HG03571 (cell line): Measurements from ENCODE around the gene DNAJC3.
"Not testable (repeated sequence)": the region's sequence is repeated elsewhere in the genome, so short reads cannot be mapped to it uniquely, and the experiment has no call there.

ENCODE experiments used
- ATAC-seq: cut with Tn5 transposase; IDR thresholded peaks from one replicate; pipeline ENCODE4 v1.9.1; 2021; ENCODE audit not compliant: unreplicated experiment

The DNAJC3 gene

DNA sequence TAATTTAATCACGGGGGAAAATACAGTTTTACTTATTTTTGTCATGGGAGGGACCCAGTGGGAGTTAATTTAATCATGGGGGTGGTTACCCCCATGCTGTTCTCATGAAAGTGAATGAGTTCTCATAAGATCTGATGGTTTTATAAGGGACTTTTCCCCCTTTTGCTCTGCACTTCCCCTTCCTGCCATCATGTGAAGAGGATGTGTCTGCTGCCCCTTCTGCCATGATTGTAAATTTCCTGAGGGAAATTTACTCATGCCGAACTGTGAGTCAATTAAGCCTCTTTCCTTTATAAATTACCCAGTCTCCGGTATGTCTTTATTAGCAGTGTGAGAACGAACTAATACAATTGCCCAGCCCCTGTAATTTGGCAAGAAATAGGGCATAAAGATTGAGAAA is 35.9 kb downstream of the DNAJC3 start:
- not testable (repeated sequence) for ATAC-seq

DNA sequence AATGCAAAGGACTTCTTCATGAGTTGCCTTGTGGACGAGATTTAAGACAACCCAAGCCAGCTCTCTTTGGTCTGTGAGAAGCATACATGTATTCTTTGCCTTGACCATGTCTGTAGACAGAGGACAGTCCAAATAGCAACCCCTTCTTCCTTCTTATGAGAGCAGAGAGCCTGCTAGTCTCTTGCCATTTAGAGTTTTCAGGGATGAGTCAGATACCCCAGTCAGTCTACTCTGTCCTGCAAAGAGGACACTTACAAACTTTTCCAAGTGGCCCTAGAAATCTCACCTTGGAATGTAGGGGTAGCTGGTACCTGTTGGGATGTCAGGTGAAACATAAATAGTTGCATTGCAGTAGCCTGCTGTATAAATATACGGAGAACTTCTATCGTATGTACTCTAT is 36.7 kb downstream of the DNAJC3 start:
- ATAC-seq = no peak

DNA sequence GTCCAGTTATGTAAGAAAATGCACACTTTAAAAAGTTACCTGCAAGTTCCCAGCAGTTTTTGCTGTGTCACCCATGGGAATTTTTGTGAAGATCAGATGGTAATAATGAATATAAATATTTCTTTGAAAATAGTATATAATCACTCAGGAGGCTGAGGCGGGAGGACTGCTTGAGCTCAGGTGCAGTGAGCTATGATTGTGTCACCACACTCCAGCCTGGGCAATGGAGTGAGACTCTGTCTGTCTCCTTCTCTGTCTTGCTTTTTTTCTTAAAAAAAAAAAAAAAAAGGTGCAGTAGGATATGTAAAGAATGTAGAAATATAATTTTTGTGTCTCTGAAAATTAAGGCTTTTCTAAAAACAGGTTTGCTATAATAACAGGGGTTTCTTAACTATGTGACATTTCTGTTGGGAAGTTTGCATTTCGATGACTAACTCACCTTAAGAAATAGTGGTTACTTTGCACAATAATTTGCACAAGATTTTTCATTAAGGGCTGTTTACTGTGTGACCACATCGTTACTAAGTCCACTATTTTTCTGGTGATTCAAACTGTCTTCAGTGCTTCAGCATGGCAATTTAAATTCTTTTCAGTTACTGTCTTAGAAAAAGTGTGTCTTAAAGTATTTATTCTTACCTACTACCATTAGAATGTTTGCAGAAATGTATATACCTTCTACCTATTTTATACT is 37.3 kb downstream of the DNAJC3 start:
- ATAC-seq = no peak

GRCh38 chr13:95716231-95716630 is 39.3 kb downstream of the DNAJC3 start:
- no peak for ATAC-seq

- ATAC-seq = no peak
These were observed 45.3 kb downstream of the DNAJC3 start for GRCh38 chr13:95722241-95722640.

DNA sequence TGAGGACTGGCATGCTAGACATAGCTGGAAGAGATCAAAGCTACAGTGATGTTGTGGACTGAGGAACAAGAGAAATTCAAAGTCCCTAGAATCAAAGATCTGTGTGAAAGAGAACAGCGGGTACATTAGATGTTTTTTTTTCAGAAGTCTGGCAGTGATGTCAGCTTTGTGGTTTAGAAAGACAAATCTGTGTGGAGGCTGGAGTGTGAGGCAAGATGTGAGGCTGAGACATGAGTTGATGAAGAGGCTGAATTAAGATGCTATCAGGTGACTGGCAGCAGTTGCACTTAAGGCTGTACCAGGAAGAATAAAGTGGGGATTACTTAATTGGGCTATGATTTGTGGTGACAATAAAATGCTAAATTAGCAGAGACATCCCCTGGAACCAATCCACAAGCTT is 46.5 kb downstream of the DNAJC3 start:
- ATAC-seq = no peak

DNA sequence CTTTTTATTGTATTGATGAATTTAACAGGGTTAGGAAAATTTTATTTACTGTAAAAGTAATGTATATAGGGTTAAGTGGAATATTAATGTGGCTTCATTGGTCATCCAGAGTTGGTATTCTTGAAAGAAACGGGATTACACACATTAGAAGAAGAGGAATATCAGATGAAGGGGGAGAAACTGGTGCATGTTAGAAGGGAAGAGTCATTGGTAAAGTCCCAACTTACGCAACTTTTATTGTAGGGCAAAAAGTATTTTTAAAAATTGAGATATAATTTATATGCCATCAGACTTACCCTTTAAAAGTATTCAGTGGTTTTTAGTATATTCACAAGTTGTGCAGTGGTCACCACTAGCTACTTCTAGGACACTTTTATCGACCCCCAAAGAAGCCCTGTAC is 47.3 kb downstream of the DNAJC3 start:
- no peak for ATAC-seq

DNA sequence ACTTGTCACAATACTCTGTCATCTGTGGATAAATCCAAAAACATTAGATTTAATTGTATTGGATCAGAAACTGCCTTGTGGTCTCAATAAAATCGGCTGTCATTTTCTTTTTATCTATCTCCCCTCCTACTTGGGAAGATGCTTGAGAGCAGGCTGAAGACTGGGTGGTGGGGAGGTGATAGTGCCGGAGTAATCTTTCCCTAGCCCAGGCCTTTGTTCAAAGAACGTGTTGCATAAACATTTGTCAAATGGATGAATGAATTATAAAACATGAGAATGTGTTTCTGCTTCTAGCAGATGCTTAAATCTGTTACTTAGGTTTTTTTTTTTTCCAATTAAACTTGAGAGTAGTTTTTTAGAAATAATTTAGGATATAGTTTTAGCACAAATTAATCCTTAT is 49.9 kb downstream of the DNAJC3 start:
- ATAC-seq = no peak

DNA sequence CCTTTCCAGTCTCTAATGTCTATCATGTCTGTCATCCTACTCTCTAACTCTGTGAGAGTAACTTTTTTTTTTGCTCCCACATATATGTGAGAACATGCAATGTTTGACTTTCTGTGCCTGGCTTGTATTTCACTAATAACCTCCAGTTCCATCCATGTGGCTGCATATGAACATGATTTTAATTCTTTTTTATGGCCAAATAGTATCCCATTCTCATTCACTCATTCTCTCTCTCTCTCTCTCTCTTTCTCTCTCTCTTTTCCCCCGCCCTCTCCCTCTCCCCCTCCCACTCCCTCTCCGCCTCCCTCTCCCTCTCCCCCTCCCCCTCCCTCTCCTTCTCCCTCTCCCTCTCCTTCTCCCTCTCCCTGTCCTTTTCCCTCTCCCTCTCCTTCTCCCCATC is 52.0 kb downstream of the DNAJC3 start:
- ATAC-seq = no peak

- no peak for ATAC-seq
These were observed 57.2 kb downstream of the DNAJC3 start for GRCh38 chr13:95734124-95734523.

GRCh38 chr13:95740071-95740978 is 63.4 kb downstream of the DNAJC3 start:
- ATAC-seq = not testable (repeated sequence)

- no peak for ATAC-seq
These were observed 64.0 kb downstream of the DNAJC3 start for GRCh38 chr13:95740979-95741320.

DNA sequence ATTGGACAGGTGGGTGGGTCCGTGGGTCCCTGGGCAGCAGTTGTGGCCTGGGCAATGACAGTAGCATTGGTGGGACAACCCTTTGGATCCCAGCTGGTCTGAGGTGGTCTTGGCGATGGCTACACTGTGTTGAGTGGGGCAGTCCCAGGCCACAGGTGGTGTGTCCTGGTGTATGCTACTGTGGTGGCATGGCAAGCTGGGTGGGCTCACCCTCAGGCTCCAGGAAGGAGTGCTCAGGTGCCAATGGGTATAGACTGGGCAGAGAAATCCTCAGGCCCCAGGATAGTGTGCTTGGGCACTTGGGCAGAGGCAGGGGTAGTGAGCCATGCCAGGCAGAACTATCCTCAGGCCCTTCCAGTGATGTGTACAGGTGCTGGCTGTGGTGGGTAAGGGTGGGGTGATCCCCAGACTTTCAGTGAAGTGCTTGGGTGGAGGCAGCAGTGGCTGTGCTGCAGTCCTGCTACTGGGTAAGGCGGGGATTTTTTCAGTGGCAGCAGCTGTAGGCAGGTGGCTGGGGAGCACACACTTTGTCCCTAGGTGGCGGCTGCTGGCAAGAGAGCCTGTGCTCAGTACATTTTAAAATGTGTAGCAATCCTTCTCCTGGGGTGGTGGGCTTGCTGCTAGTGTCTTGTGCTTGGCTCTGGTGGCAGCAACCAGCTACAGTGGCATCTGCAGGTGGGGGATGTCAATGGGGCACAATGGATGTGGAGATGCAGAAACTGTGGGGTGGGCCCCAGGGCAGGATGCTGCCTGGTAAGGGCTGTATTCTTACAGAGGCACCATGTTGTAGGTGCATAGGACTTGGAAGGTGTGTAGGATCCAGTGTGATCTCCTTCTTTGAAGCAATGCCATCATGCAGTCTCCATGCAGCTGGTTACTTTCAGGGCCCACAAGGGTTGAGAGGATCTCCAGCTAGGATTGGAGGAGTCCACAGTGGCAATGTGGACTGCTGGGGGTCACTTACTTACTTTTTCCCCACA is 64.9 kb downstream of the DNAJC3 start:
- ATAC-seq = no peak

DNA sequence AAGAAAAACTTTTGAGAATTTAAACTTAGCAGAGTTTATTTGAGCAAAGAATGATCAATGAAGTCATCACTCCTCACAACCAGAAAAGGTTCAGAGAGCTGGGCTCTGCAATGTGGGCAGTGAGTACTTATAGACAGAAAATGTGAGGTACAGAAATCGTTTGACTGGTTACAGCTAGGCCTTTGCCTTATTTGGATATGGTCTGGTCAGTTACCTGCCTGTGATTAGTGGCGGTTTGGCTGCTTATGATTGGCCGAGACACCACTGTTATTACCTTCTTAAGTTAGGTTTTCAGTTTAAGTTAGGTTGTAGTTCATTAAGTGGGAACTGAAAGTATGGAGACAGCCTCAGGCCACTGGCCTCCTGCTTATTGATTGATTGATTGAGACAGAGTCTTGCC is 66.3 kb downstream of the DNAJC3 start:
- no peak for ATAC-seq

GRCh38 chr13:95745289-95745688 is 68.3 kb downstream of the DNAJC3 start:
- ATAC-seq = no peak

- no peak for ATAC-seq
These were observed 68.8 kb downstream of the DNAJC3 start for GRCh38 chr13:95745752-95746151.

GRCh38 chr13:95749545-95749944 is 72.6 kb downstream of the DNAJC3 start:
- no peak for ATAC-seq

- ATAC-seq = no peak
These were observed 75.7 kb downstream of the DNAJC3 start for GRCh38 chr13:95752677-95753076.

DNA sequence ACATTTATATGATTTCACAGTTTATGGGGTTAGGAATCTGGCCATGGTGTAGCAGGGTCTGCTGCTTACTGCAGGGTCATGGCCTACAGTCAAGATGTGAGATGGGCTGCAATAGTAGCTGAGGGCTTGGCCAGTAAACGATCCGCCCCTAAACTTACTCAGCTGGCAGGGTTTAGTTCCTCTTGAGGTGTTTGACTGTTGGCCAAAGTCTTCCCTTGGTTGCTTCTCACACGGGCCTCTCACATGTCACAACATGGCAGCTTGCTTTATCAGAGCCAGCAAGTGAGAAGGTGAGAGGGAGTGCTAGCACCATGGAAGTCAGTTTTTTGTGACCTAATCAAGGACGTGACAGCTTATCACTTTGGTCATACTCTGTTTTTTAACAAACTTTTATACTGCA is 77.1 kb downstream of the DNAJC3 start:
- no peak for ATAC-seq

DNA sequence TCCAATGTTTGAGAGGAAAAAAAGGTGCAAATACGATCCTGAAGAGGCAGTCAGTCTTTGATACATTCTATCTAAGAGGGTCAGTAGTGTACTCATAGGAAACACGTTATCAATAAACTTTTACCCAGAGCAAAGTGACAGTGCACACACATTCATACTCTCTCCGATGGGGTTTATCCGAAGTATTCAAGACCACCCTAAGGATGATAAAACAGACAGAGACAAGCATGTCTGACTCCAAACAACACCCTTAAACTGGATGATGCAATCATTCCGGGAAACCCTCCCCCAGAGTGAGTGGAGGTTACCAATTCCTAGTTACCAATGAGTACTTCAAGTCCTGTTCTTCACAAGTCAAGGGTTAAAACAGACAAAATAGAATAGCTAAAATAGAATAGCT is 79.1 kb downstream of the DNAJC3 start:
- no peak for ATAC-seq

DNA sequence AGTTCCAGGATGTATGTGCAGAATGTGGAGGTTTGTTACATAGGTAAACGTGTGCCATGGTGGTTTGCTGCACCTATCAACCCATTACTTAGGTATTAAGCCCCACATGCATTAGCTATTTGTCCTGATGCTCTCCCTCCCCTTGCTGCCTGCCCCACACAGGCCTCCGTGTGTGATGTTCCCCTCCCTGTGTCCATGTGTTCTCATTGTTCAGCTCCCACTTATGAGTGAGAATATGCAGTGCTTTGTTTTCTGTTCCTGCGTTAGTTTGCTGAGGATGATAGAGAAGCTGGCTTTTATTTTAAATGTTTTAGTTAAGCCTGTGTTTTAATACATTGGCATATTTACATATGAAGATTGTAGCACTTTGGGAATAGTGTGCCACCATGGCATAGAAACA is 85.7 kb downstream of the DNAJC3 start:
- ATAC-seq = not testable (repeated sequence)
